ENCODE results near the gene FGR.

The FGR gene

GRCh38 chr1:27623327-27624212 is 11.4 kb downstream of the FGR start:
- Histone ChIP-seq H4K91ac (ENCODE audit: low read depth, low read length, poor library complexity) (no peak overlapping the region), H3K4me3 (ENCODE audit: low read length in 2 of 2) (no peak overlapping the region), H3K27ac (replicated peaks; ENCODE audit: low read length) (no peak overlapping the region), H3K14ac (ENCODE audit: low read length) (no peak overlapping the region), H3K9ac (ENCODE audit: low read depth, low read length, poor library complexity) (no peak overlapping the region), H3K4me2 (ENCODE audit: insufficient read depth, low read length, poor library complexity, severe bottlenecking) (no peak overlapping the region), H2AFZ (ENCODE audit: low read length) (no peak overlapping the region), H3K23ac (ENCODE audit: low read depth, low read length, poor library complexity) (no peak overlapping the region), H2BK5ac (ENCODE audit: low read length) (no peak overlapping the region), H2BK15ac (ENCODE audit: low read length) (no peak overlapping the region), H3K79me1 (ENCODE audit: low read depth, low read length) (no peaks in the 10 kb centered on the region), H2BK12ac (ENCODE audit: low read length) (no peak overlapping the region), H3K4me1 (ENCODE audit: control insufficient read depth in 2 of 2, insufficient read depth in 1 of 2, low read depth in 1 of 2, low read length in 2 of 2) (peaks cover 0 to 16% of the 10 kb centered on the region in 2 donors), H2AK5ac (ENCODE audit: low read depth, low read length) (no peak overlapping the region), H3K4ac (ENCODE audit: low read length) (no peak overlapping the region), H2BK120ac (ENCODE audit: low read depth, low read length) (no peak overlapping the region), H3K27me3 (ENCODE audit: control insufficient read depth in 3 of 3, insufficient read depth in 3 of 3, low read depth in 1 of 3, low read length in 3 of 3) (no peaks in the 10 kb centered on the region), H3K9me3 (replicated peaks in 1 of 2; ENCODE audit: control insufficient read depth in 2 of 2, insufficient read depth in 1 of 2, low read depth in 1 of 2, low read length in 2 of 2) (no peaks in the 10 kb centered on the region), H3K36me3 (replicated peaks in 1 of 2; ENCODE audit: control insufficient read depth in 2 of 2, insufficient read depth in 2 of 2, low read length in 2 of 2) (no peaks in the 10 kb centered on the region), H3K18ac (ENCODE audit: low read length) (no peak overlapping the region), H4K8ac (ENCODE audit: low read depth, low read length) (no peak overlapping the region)
- DNase-seq (ENCODE audit: low spot score), result no peak
- no CpG with 5 or more reads among the region's 13 CpGs for WGBS, 2 donors (ENCODE audit: extremely low coverage in 2 of 2, insufficient read length in 2 of 2, insufficient replicate concordance in 1 of 2)

DNA sequence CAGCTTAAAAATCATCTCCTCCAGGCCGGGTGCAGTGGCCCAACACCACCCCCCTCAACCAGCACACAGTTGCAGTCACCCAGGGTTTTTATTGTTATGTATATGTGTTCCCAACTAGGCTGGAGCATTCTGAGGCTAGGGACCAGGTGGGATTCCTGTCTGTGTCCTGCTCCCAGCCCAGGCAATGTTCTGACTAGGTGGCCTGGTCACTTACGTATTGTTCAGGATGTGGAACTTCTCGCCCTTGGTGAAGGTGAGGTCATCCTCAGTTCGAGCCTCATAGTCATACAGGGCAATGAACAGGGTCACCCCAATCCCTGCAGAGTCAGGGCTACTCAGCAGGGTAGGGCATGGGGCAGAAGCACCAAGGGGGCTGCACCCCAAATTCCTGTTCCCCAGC is 12.2 kb downstream of the FGR start:
- H2BK120ac ChIP-seq (ENCODE audit: low read depth, low read length), result no peak overlapping the region
- no peaks in the 10 kb centered on the region for H3K36me3 ChIP-seq (replicated peaks in 1 of 2; ENCODE audit: control insufficient read depth in 2 of 2, insufficient read depth in 2 of 2, low read length in 2 of 2)
- no peak overlapping the region for H3K14ac ChIP-seq (ENCODE audit: low read length)
- H2AK5ac ChIP-seq (ENCODE audit: low read depth, low read length), result no peak overlapping the region
- no peak overlapping the region for H2BK15ac ChIP-seq (ENCODE audit: low read length)
- no peak overlapping the region for H2BK5ac ChIP-seq (ENCODE audit: low read length)
- H3K18ac ChIP-seq (ENCODE audit: low read length), result no peak overlapping the region
- H3K9ac ChIP-seq (ENCODE audit: low read depth, low read length, poor library complexity), result no peak overlapping the region
- H2AFZ ChIP-seq (ENCODE audit: low read length), result no peak overlapping the region
- no peak overlapping the region for H3K4ac ChIP-seq (ENCODE audit: low read length)
- H2BK12ac ChIP-seq (ENCODE audit: low read length), result no peak overlapping the region
- no CpG with 5 or more reads among the region's 4 CpGs for WGBS, 2 donors (ENCODE audit: extremely low coverage in 2 of 2, insufficient read length in 2 of 2, insufficient replicate concordance in 1 of 2)
- H3K4me3 ChIP-seq (ENCODE audit: low read length in 2 of 2), result no peak overlapping the region
- no peak for DNase-seq (ENCODE audit: low spot score)
- H3K9me3 ChIP-seq (replicated peaks in 1 of 2; ENCODE audit: control insufficient read depth in 2 of 2, insufficient read depth in 1 of 2, low read depth in 1 of 2, low read length in 2 of 2), result no peaks in the 10 kb centered on the region
- no peak overlapping the region for H3K27ac ChIP-seq (replicated peaks; ENCODE audit: low read length)
- H3K79me1 ChIP-seq (ENCODE audit: low read depth, low read length), result no peaks in the 10 kb centered on the region
- H4K8ac ChIP-seq (ENCODE audit: low read depth, low read length), result no peak overlapping the region
- H3K4me2 ChIP-seq (ENCODE audit: insufficient read depth, low read length, poor library complexity, severe bottlenecking), result no peak overlapping the region
- H3K4me1 ChIP-seq (ENCODE audit: control insufficient read depth in 2 of 2, insufficient read depth in 1 of 2, low read depth in 1 of 2, low read length in 2 of 2), result peaks cover 0 to 17% of the 10 kb centered on the region in 2 donors
- H3K23ac ChIP-seq (ENCODE audit: low read depth, low read length, poor library complexity), result no peak overlapping the region
- H4K91ac ChIP-seq (ENCODE audit: low read depth, low read length, poor library complexity), result no peak overlapping the region
- no peaks in the 10 kb centered on the region for H3K27me3 ChIP-seq (ENCODE audit: control insufficient read depth in 3 of 3, insufficient read depth in 3 of 3, low read depth in 1 of 3, low read length in 3 of 3)

DNA sequence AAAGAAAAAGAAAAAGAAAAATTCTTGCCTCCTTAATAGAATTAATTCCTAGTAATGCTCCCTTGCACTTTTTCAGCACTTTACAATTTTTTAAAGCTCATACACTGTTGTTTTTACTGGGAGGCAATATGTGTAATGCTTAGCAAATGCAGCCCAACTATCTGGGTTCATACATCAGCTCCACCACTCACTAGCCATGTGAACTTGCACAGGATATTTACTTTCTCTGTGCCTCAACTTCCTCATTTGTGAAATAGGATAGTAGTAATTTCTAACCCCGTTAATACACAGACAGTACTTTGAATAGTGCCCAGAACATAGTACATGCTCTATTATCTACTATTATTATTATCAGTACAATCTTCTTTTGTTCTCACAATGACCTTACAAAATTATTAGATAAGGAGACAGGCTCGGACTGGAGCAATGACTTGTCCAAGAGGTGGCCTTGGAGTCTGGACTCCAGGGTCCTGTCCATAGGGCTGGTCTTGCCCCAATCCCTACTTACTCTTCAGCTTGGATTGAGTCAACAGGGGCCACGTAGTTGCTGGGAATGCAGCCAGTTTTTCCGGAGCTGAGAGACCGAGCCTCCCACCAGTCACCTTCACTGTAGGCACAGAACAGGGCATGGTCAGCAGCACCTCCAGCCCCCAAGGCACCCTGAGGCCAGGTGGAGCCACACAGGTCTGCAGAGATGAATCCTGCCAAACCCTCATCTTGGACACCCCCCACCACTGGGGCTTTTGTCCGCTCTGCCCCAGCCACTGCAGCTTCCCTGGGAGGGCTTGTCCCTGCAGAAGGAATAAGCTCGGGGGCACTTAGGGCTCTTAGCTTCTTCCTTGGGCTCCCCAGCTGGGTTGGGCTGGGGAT is 13.7 kb downstream of the FGR start:
- Histone ChIP-seq H3K9ac (ENCODE audit: low read depth, low read length, poor library complexity) (no peak overlapping the region), H3K18ac (ENCODE audit: low read length) (peak overlapping the region; percentile 42), H3K27me3 (ENCODE audit: control insufficient read depth in 3 of 3, insufficient read depth in 3 of 3, low read depth in 1 of 3, low read length in 3 of 3) (peaks cover 0 to under 1% (median 0%) of the 10 kb centered on the region in 3 experiments), H3K4me1 (ENCODE audit: control insufficient read depth in 2 of 2, insufficient read depth in 1 of 2, low read depth in 1 of 2, low read length in 2 of 2) (peaks cover 0 to 17% of the 10 kb centered on the region in 2 donors), H2BK15ac (ENCODE audit: low read length) (peak overlapping the region; percentile 14), H2BK12ac (ENCODE audit: low read length) (no peak overlapping the region), H3K14ac (ENCODE audit: low read length) (no peak overlapping the region), H2AFZ (ENCODE audit: low read length) (no peak overlapping the region), H4K91ac (ENCODE audit: low read depth, low read length, poor library complexity) (no peak overlapping the region), H4K8ac (ENCODE audit: low read depth, low read length) (no peak overlapping the region), H3K36me3 (replicated peaks in 1 of 2; ENCODE audit: control insufficient read depth in 2 of 2, insufficient read depth in 2 of 2, low read length in 2 of 2) (no peaks in the 10 kb centered on the region), H3K23ac (ENCODE audit: low read depth, low read length, poor library complexity) (peak overlapping the region; percentile 34), H3K4me2 (ENCODE audit: insufficient read depth, low read length, poor library complexity, severe bottlenecking) (no peak overlapping the region), H2AK5ac (ENCODE audit: low read depth, low read length) (no peak overlapping the region), H3K79me1 (ENCODE audit: low read depth, low read length) (no peaks in the 10 kb centered on the region), H3K4me3 (ENCODE audit: low read length in 2 of 2) (no peak overlapping the region), H3K9me3 (replicated peaks in 1 of 2; ENCODE audit: control insufficient read depth in 2 of 2, insufficient read depth in 1 of 2, low read depth in 1 of 2, low read length in 2 of 2) (no peaks in the 10 kb centered on the region), H3K27ac (replicated peaks; ENCODE audit: low read length) (no peak overlapping the region), H3K4ac (ENCODE audit: low read length) (no peak overlapping the region), H2BK5ac (ENCODE audit: low read length) (no peak overlapping the region), H2BK120ac (ENCODE audit: low read depth, low read length) (no peak overlapping the region)
- DNase-seq (ENCODE audit: low spot score), result no peak
- no CpG with 5 or more reads among the region's 7 CpGs for WGBS, 2 donors (ENCODE audit: extremely low coverage in 2 of 2, insufficient read length in 2 of 2, insufficient replicate concordance in 1 of 2)

All from neuronal stem cell (in vitro differentiated cells).